ENCODE data around the gene MEAF6. TPM values are rescaled to one million over a fixed set of nuclear protein-coding genes. Genes with fewer than 3 reads are reported as not detected.

MEAF6 gene
- total and polyA plus RNA-seq, 2 donors (not counting 3 experiments of a cell fraction or from before 2014, with no cell fraction given), result 28.0 to 62.5 TPM

- CTCF ChIA-PET, result interaction anchor here (1.1 to 1.9 kb wide), 3 partner anchors 18 to 303 kb away, joined by 3 to 6 read pairs (median 4); a partner anchor contains a TSS
- Histone ChIP-seq H3K9ac (replicated peaks; ENCODE audit: extremely low read depth, insufficient read depth, low read length) (no peak overlapping the region), H3K4me2 (ENCODE audit: insufficient read depth, low read length) (no peak overlapping the region), H2AFZ (ENCODE audit: low read depth, low read length) (no peak overlapping the region), H3K9me1 (replicated peaks; ENCODE audit: control insufficient read depth, extremely low read depth, insufficient read depth, low read length) (no peaks in the 10 kb centered on the region), H3K27ac (ENCODE audit: insufficient read depth, low read depth, low read length) (no peak overlapping the region), H3K27me3 (ENCODE audit: control insufficient read depth in 2 of 2, insufficient read depth in 2 of 2, low read length in 2 of 2) (no peaks in the 10 kb centered on the region), H4K20me1 (replicated peaks; ENCODE audit: control insufficient read depth, extremely low read depth, insufficient read depth, low read length) (no peaks in the 10 kb centered on the region), H3K4me3 (replicated peaks in 1 of 3; ENCODE audit: insufficient read depth in 1 of 3, low read depth in 1 of 3, low read length in 3 of 3) (peak overlapping the region in 1 of 3 experiments; percentile 26), H3K36me3 (ENCODE audit: control insufficient read depth in 2 of 2, extremely low read depth in 1 of 2, insufficient read depth in 2 of 2, low read length in 2 of 2) (no peaks in the 10 kb centered on the region), H3K4me1 (ENCODE audit: control insufficient read depth, extremely low read depth, insufficient read depth, low read length) (peaks cover 14% of the 10 kb centered on the region), H3K9me3 (replicated peaks; ENCODE audit: control insufficient read depth, insufficient read depth, low read length) (no peaks in the 10 kb centered on the region), H3K79me2 (ENCODE audit: control insufficient read depth, insufficient read depth, low read length) (peaks cover 17% of the 10 kb centered on the region)
- no peak for TF ChIP-seq GATA2 (IDR thresholded peaks at IDR 0.05; ENCODE audit: insufficient read depth, insufficient read length, low read depth, low read length)
- TF ChIP-seq MAX (IDR thresholded peaks at IDR 0.05; ENCODE audit: insufficient read depth, insufficient read length), result no peak
- no peak for TF ChIP-seq FOS (IDR thresholded peaks at IDR 0.05; ENCODE audit: borderline replicate concordance, insufficient read depth, low read length)
- no peak for TF ChIP-seq MYC (IDR thresholded peaks at IDR 0.05; ENCODE audit: low read depth, low read length)
- TF ChIP-seq CTCF (IDR thresholded peaks at IDR 0.05; ENCODE audit: extremely low read depth in 1 of 2, insufficient read depth in 1 of 2, low read depth in 1 of 2, low read length in 2 of 2), result no peak
- TF ChIP-seq POLR2AphosphoS5 (IDR thresholded peaks at IDR 0.05; ENCODE audit: insufficient read depth, low read depth, low read length), result no peak
- no peak for FAIRE-seq
- POLR2A ChIA-PET, result no interaction called here
- intact Hi-C loops (cut with micrococcal nuclease), result loop anchor here (2.0 kb wide), 2 partner anchors 133 to 251 kb away; partner anchors contain the start of gene YRDC
- no peak for DNase-seq (ENCODE audit: low read depth, low spot score)
- BruUV-seq (replicated peaks), result no TSS peak
- dilution Hi-C loops (cut with MboI; ENCODE audit: extremely low pct_ligation_motif_present, low sequenced_read_pairs), result no loop called here
These were observed 42.8 kb upstream of the MEAF6 start for GRCh38 chr1:37557402-37557801.

All from endothelial cell of umbilical vein (primary cell).